Activated T-cell treated with anti-CD3 and anti-CD28 coated beads for 4 hours (primary cell): Measurements from ENCODE around the gene QRICH1.

Source experiments
- DNase-seq: peaks from one replicate; pipeline ENCODE4 v3.0.0-alpha.2; 2020

Gene QRICH1

GRCh38 chr3:48991851-48992545 lies 101.9 kb downstream of the QRICH1 start:
- no peak for DNase-seq

- DNase-seq = no peak
Observed at GRCh38 chr3:48990636-48991469, 103.0 kb downstream of the QRICH1 start.

GRCh38 chr3:48989796-48990635 lies 103.9 kb downstream of the QRICH1 start, which contains the start of gene P4HTM:
Gene P4HTM (plus strand): TSS chr3:48990241. CDS start chr3:48990257, 16 bp downstream.
- DNase-seq = peak; percentile 82

- no peak for DNase-seq
Observed at GRCh38 chr3:48989126-48989795, 104.6 kb downstream of the QRICH1 start.

GRCh38 chr3:48985831-48986376 lies 108.0 kb downstream of the QRICH1 start:
- no peak for DNase-seq

- DNase-seq = no peak
Observed at GRCh38 chr3:48984663-48985062, 109.2 kb downstream of the QRICH1 start.

GRCh38 chr3:48983096-48983495 lies 110.8 kb downstream of the QRICH1 start:
- DNase-seq = no peak

- DNase-seq = no peak
Observed at GRCh38 chr3:48982686-48983085, 111.2 kb downstream of the QRICH1 start.

GRCh38 chr3:48982016-48982415 lies 111.9 kb downstream of the QRICH1 start:
- DNase-seq = no peak

- no peak for DNase-seq
Observed at GRCh38 chr3:48980295-48980694, 113.6 kb downstream of the QRICH1 start.
